A673 (cell line): ENCODE data around the gene ATP1A1. TPM values are rescaled to one million over a fixed set of nuclear protein-coding genes. Genes with fewer than 3 reads are reported as not detected.
A peak's percentile ranks its signal among the peaks of the same experiment; 100 is the strongest.

Experiments
- BruUV-seq: library from RNA; stranded (reverse); fragments of 400-500 nt; replicated peaks from 2 replicates; lab custom pipeline; 2021; lab: Mats Ljungman, UMichigan
- CTCF ChIA-PET: fragments of 300-600 bp; sonication (Branson Sonifier 250); formaldehyde crosslinking; loops from one replicate; lab custom pipeline; 2022; ENCODE audit warnings: antibody characterized with exemption; lab: Charles Lee
- POLR2A ChIA-PET: fragments of 300-600 bp; sonication (Branson Sonifier 250); formaldehyde crosslinking; loops from one replicate; lab custom pipeline; 2022; ENCODE audit warnings: antibody characterized with exemption; ENCODE audit not compliant: low non-redundant PET; lab: Charles Lee
- DNase-seq: peaks from one replicate; pipeline ENCODE4 v3.0.0-alpha.2; 2015; ENCODE audit warnings: low spot score
- H3K27ac ChIP-seq: fragments of 200-600 bp; sonication (generic); 2 replicates; pipeline ENCODE4 v1.5.1; 2016; ENCODE audit warnings: mixed run types, low read depth, mild to moderate bottlenecking, mixed read lengths, antibody characterized with exemption, low read length; ENCODE audit not compliant: poor library complexity, severe bottlenecking
- H3K27me3 ChIP-seq: fragments of 200-600 bp; sonication (generic); replicated peaks from 2 replicates; pipeline ENCODE4 v1.6.1; 2017; ENCODE audit warnings: mixed run types, low read depth, mild to moderate bottlenecking, mixed read lengths, antibody characterized with exemption, low read length; ENCODE audit not compliant: insufficient read depth, poor library complexity
- H3K36me3 ChIP-seq: fragments of 200-600 bp; sonication (generic); 2 replicates; pipeline ENCODE4 v1.6.1; 2016; ENCODE audit warnings: mixed run types, mild to moderate bottlenecking, mixed read lengths, antibody characterized with exemption, low read length; ENCODE audit not compliant: insufficient read depth, poor library complexity, severe bottlenecking
- H3K4me1 ChIP-seq: fragments of 200-600 bp; sonication (generic); 2 replicates; pipeline ENCODE4 v1.6.1; 2017; ENCODE audit warnings: mixed run types, mild to moderate bottlenecking, mixed read lengths, antibody characterized with exemption, low read length; ENCODE audit not compliant: insufficient read depth, poor library complexity, severe bottlenecking
- H3K4me3 ChIP-seq: fragments of 200-600 bp; sonication (generic); 2 replicates; pipeline ENCODE4 v1.5.1; 2016; ENCODE audit warnings: low read depth, mixed run types, mild to moderate bottlenecking, mixed read lengths, low read length; ENCODE audit not compliant: poor library complexity, severe bottlenecking
- H3K9me3 ChIP-seq: fragments of 200-600 bp; sonication (generic); 2 replicates; pipeline ENCODE4 v1.6.1; 2016; ENCODE audit warnings: mixed run types, low read depth, mild to moderate bottlenecking, mixed read lengths, antibody characterized with exemption, low read length; ENCODE audit not compliant: poor library complexity, severe bottlenecking
- CTCF ChIP-seq: fragments of 300-800, 200-600 bp; sonication (generic); conservative IDR thresholded peaks from 2 replicates; pipeline ENCODE4 v1.5.1; 2017; ENCODE audit warnings: low read depth, mild to moderate bottlenecking, antibody characterized with exemption, low read length, moderate library complexity, mixed read lengths
- EZH2 ChIP-seq: fragments of 200-600 bp; sonication (generic); IDR thresholded peaks from 2 replicates; pipeline ENCODE4 v1.6.1; 2017; ENCODE audit warnings: borderline replicate concordance, low read depth, mild to moderate bottlenecking, mixed read lengths, antibody characterized with exemption, low read length; ENCODE audit not compliant: poor library complexity, severe bottlenecking
- intact Hi-C: fragments of 100-400 bp; cut with micrococcal nuclease; formaldehyde crosslinking; loops from one replicate; pipeline ENCODE4 v1.10.0; 2022; ENCODE audit not compliant: unreplicated experiment
- total RNA-seq: library from RNA; stranded (reverse); gene quantifications from 2 replicates; pipeline ENCODE4 v1.2.3, GENCODE V29; 2021

Gene ATP1A1
- total RNA-seq, 1 experiment from 2014 or later, result 1,420 TPM

DNA sequence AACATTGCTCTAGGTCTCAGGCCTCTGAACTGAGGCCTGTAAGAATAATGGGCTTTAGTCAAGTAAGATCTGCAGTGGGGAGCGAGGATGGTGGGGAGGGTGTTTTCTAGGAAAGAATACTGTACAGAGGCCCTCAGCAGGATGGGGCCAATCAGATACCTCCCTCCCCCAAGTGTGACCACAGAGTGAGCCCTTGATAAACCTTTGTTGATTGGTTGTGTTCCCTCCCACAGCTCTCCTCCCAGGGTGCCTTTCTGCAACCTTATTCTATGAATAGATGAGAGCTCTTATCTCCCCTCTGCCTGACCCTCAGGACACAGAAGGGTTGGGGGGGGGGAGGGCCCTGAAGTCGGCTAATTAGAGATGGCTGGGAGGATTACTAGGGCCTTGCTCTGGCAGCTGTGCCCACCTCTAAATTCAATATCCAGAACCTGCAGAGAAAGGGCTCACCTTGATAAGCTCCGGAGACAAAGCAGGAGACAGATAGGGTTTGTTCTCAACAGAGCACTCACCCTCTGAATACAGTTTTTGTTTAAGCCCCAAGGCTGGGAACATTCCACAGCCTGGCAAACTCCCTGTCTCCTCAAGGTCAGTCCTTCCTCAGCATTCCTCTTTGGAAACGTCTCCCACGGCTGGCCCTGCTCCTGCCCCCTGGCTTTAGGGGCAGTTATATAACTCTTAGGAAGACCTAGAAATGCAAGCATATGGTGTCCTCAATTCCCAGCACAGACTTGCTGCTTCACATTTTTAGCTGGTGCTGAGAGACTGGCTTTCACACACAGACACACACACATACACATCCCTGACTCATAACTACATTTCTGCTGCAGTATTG is 42.9 kb downstream of the ATP1A1 start:
- Histone ChIP-seq H3K27me3 (no peaks in the 10 kb centered on the region), H3K27ac (peak overlapping the region; percentile 26), H3K4me3 (no peak overlapping the region), H3K9me3 (no peaks in the 10 kb centered on the region), H3K36me3 (peaks cover 4% of the 10 kb centered on the region), H3K4me1 (peaks cover 13% of the 10 kb centered on the region)
- DNase-seq, result no peak
- ChIA-PET POLR2A (interaction anchor here (0.6 kb wide), 2 partner anchors 14 to 68 kb away, joined by 3 to 9 read pairs; no protein-coding TSS in a partner anchor), CTCF (interaction anchor here (1.0 kb wide), 1 partner anchor 70 kb away, joined by 3 read pairs; no protein-coding TSS in a partner anchor)
- BruUV-seq, result no TSS peak
- TF ChIP-seq CTCF (no peak), EZH2 (no peak)
- intact Hi-C loops, result no loop called here

DNA sequence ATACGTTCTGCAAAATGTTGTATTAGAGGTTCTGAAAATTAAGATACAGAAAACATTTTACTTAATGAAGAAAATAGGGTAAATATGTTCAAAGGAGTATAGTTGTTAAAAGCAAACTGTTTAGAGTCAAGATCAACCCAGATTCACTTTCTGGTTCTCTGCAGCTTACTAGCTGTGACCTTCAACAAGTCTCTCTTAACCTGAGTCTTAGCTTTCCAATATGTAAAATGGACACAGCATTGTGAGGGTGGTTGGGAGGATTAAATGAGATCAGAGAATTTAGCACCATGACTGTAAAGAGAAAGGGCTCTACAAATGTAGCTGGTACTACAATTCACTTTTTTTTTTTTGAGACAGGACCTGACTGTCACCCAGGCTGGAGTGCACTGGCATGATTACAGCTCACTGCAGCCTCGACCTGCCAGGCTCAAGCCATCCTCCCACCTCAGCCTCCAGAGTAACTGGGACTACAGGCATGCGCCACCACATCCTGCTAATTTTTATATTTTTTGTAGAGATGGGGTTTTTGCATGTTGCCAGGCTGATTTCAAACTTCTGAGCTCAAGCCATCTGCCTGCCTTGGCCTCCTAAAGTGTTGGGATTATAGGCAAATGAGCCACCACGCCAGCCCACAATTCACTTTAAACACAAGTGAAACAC is 43.9 kb downstream of the ATP1A1 start:
- no peaks in the 10 kb centered on the region for H3K36me3 ChIP-seq
- H3K27me3 ChIP-seq, result no peaks in the 10 kb centered on the region
- ChIA-PET POLR2A (no interaction called here), CTCF (no interaction called here)
- H3K9me3 ChIP-seq, result no peaks in the 10 kb centered on the region
- TF ChIP-seq EZH2, result no peak
- TF ChIP-seq CTCF, result no peak
- H3K4me1 ChIP-seq, result peaks cover 13% of the 10 kb centered on the region
- BruUV-seq, result no TSS peak
- DNase-seq, result no peak
- no peak overlapping the region for H3K4me3 ChIP-seq
- peak overlapping the region; percentile 70 for H3K27ac ChIP-seq
- intact Hi-C loops, result no loop called here

DNA sequence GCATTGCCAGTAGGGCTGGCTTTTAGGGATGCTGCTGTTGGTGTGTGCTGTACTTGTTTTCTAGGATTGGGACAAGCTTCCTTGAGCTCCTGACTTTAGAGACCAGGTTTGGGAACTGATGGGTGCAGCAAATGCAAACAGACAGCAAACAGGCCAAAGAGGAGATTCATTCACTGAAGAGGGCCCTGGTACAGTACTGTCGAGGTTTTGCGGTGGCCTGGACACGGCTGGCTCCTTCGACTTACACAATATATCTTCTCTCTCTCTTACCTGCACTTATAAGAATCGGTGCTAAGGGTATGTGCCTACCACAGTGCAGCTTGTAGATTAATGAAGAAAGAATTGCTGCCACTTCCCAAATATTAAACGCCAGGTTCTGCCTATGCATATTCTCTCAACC is 44.6 kb downstream of the ATP1A1 start:
- intact Hi-C loops, result no loop called here

More for the DNA sequence above, 44.6 kb downstream of the ATP1A1 start:
- Histone ChIP-seq H3K27me3 (no peaks in the 10 kb centered on the region), H3K27ac (peak overlapping the region; percentile 70), H3K36me3 (no peaks in the 10 kb centered on the region), H3K4me1 (peaks cover 13% of the 10 kb centered on the region), H3K9me3 (no peaks in the 10 kb centered on the region), H3K4me3 (peak overlapping the region; percentile 69)
- no TSS peak for BruUV-seq
- POLR2A ChIA-PET, result no interaction called here
- DNase-seq, result no peak
- TF ChIP-seq EZH2, result no peak
- CTCF ChIA-PET, result no interaction called here
